ENCODE measurements around the gene VWA5A.

VWA5A gene

DNA sequence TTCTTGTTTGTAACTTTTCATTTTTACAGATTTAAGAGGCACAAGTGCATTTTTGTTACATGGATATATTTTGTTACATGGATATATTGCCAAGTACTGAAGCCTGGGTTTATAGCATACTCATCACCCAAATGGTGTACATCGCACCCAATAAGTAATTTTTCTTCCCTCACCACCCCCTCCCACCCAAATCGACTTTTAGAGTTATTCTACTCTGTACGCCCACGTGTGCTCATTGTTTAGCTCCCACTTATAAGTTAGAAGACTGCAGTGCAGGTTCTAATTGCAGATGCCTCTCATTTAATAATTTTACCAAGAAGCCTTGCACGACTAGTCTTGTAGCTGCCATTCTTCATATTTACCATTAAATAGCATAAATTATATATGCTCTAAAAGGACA lies 20.5 kb upstream of the VWA5A start:
- no peaks in the 10 kb centered on the region for H3K4me1 ChIP-seq (ENCODE audit: insufficient read depth, insufficient read length)
- H3K4me3 ChIP-seq (ENCODE audit: insufficient read length, low read depth), result no peak overlapping the region
- H3K9ac ChIP-seq (ENCODE audit: insufficient read length, low read depth), result no peak overlapping the region
- no peaks in the 10 kb centered on the region for H3K9me3 ChIP-seq (ENCODE audit: insufficient read depth, low read length)
- no peaks in the 10 kb centered on the region for H3K36me3 ChIP-seq (ENCODE audit: insufficient read depth, insufficient read length, low read length)
- no peak for DNase-seq (ENCODE audit: low read depth, low spot score)
- TF ChIP-seq ZNF274 (IDR thresholded peaks at IDR 0.05; ENCODE audit: low read depth, low read length), result no peak
- no peak for TF ChIP-seq YY1 (IDR thresholded peaks at IDR 0.05; ENCODE audit: insufficient read depth, insufficient read length)
- no peak for TF ChIP-seq SUZ12 (IDR thresholded peaks at IDR 0.05; ENCODE audit: extremely low read depth, insufficient read depth, insufficient read length)
- H3K27me3 ChIP-seq (ENCODE audit: insufficient read depth, insufficient read length), result no peaks in the 10 kb centered on the region

- H3K4me1 ChIP-seq (ENCODE audit: insufficient read depth, insufficient read length), result no peaks in the 10 kb centered on the region
- no peaks in the 10 kb centered on the region for H3K9me3 ChIP-seq (ENCODE audit: insufficient read depth, low read length)
- H3K27me3 ChIP-seq (ENCODE audit: insufficient read depth, insufficient read length), result no peaks in the 10 kb centered on the region
- no peak overlapping the region for H3K4me3 ChIP-seq (ENCODE audit: insufficient read length, low read depth)
- no peaks in the 10 kb centered on the region for H3K36me3 ChIP-seq (ENCODE audit: insufficient read depth, insufficient read length, low read length)
- no peak for DNase-seq (ENCODE audit: low read depth, low spot score)
- H3K9ac ChIP-seq (ENCODE audit: insufficient read length, low read depth), result no peak overlapping the region
- TF ChIP-seq SUZ12 (IDR thresholded peaks at IDR 0.05; ENCODE audit: extremely low read depth, insufficient read depth, insufficient read length) (no peak), ZNF274 (IDR thresholded peaks at IDR 0.05; ENCODE audit: low read depth, low read length) (no peak), YY1 (IDR thresholded peaks at IDR 0.05; ENCODE audit: insufficient read depth, insufficient read length) (no peak)
These were observed 18.9 kb upstream of the VWA5A start for GRCh38 chr11:124096364-124096763.

DNA sequence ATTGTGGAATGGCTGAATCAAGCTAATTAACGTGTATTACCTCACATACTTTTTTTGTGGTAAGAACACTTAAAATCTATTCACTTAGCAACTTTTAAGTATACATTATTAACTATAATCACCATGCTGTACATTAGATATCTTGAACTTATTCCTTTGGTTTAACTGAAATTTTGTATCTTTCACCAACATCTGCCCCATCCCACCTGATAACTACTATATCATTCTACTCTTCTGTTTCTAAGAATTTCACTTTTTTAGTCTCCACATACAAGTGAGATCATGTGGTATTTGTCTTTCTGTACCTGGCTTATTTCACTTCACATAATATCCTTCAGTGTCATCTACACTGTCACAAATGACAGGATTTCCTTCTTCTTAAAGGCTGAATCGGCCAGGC lies 17.1 kb upstream of the VWA5A start:
- Histone ChIP-seq H3K9me3 (ENCODE audit: insufficient read depth, low read length) (no peaks in the 10 kb centered on the region), H3K36me3 (ENCODE audit: insufficient read depth, insufficient read length, low read length) (no peaks in the 10 kb centered on the region), H3K4me3 (ENCODE audit: insufficient read length, low read depth) (no peak overlapping the region), H3K9ac (ENCODE audit: insufficient read length, low read depth) (no peak overlapping the region), H3K4me1 (ENCODE audit: insufficient read depth, insufficient read length) (no peaks in the 10 kb centered on the region), H3K27me3 (ENCODE audit: insufficient read depth, insufficient read length) (no peaks in the 10 kb centered on the region)
- TF ChIP-seq YY1 (IDR thresholded peaks at IDR 0.05; ENCODE audit: insufficient read depth, insufficient read length), result no peak
- TF ChIP-seq ZNF274 (IDR thresholded peaks at IDR 0.05; ENCODE audit: low read depth, low read length), result no peak
- TF ChIP-seq SUZ12 (IDR thresholded peaks at IDR 0.05; ENCODE audit: extremely low read depth, insufficient read depth, insufficient read length), result no peak
- DNase-seq (ENCODE audit: low read depth, low spot score), result no peak

- H3K4me3 ChIP-seq (ENCODE audit: insufficient read length, low read depth), result no peak overlapping the region
- H3K4me1 ChIP-seq (ENCODE audit: insufficient read depth, insufficient read length), result no peaks in the 10 kb centered on the region
- H3K9ac ChIP-seq (ENCODE audit: insufficient read length, low read depth), result no peak overlapping the region
- TF ChIP-seq ZNF274 (IDR thresholded peaks at IDR 0.05; ENCODE audit: low read depth, low read length), result no peak
- TF ChIP-seq SUZ12 (IDR thresholded peaks at IDR 0.05; ENCODE audit: extremely low read depth, insufficient read depth, insufficient read length), result no peak
- TF ChIP-seq YY1 (IDR thresholded peaks at IDR 0.05; ENCODE audit: insufficient read depth, insufficient read length), result no peak
- no peaks in the 10 kb centered on the region for H3K27me3 ChIP-seq (ENCODE audit: insufficient read depth, insufficient read length)
- H3K36me3 ChIP-seq (ENCODE audit: insufficient read depth, insufficient read length, low read length), result no peaks in the 10 kb centered on the region
- H3K9me3 ChIP-seq (ENCODE audit: insufficient read depth, low read length), result no peaks in the 10 kb centered on the region
- DNase-seq (ENCODE audit: low read depth, low spot score), result no peak
These were observed 13.5 kb upstream of the VWA5A start for GRCh38 chr11:124101737-124102136.

DNA sequence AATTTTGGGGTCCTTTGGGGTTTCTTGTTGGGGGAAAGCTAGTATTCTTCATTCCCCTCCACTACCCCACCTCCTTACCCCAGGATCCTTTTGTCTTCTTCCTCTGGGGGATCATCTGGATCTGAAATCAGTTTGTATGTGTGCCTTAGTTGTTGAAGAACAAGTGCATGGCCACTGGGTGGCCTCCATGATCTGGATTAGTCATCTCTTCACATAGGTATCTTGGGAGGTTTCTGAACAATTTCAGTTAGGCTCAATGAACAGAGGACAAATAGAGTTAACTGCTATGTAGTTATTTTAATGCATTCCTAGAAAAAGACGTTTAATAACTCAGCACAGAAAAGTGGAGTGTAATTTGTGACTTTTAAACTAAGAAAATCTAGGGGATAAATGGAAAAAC lies 7.1 kb upstream of the VWA5A start:
- no peak overlapping the region for H3K4me3 ChIP-seq (ENCODE audit: insufficient read length, low read depth)
- no peak for TF ChIP-seq SUZ12 (IDR thresholded peaks at IDR 0.05; ENCODE audit: extremely low read depth, insufficient read depth, insufficient read length)
- TF ChIP-seq YY1 (IDR thresholded peaks at IDR 0.05; ENCODE audit: insufficient read depth, insufficient read length), result no peak
- no peak for TF ChIP-seq ZNF274 (IDR thresholded peaks at IDR 0.05; ENCODE audit: low read depth, low read length)
- H3K4me1 ChIP-seq (ENCODE audit: insufficient read depth, insufficient read length), result no peaks in the 10 kb centered on the region
- no peaks in the 10 kb centered on the region for H3K27me3 ChIP-seq (ENCODE audit: insufficient read depth, insufficient read length)
- H3K36me3 ChIP-seq (ENCODE audit: insufficient read depth, insufficient read length, low read length), result no peaks in the 10 kb centered on the region
- H3K9me3 ChIP-seq (ENCODE audit: insufficient read depth, low read length), result no peaks in the 10 kb centered on the region
- peak; percentile 33 for DNase-seq (ENCODE audit: low read depth, low spot score)
- no peak overlapping the region for H3K9ac ChIP-seq (ENCODE audit: insufficient read length, low read depth)

GRCh38 chr11:124109377-124109776 lies 5.9 kb upstream of the VWA5A start:
- Histone ChIP-seq H3K36me3 (ENCODE audit: insufficient read depth, insufficient read length, low read length) (no peaks in the 10 kb centered on the region), H3K4me3 (ENCODE audit: insufficient read length, low read depth) (no peak overlapping the region), H3K9ac (ENCODE audit: insufficient read length, low read depth) (no peak overlapping the region), H3K4me1 (ENCODE audit: insufficient read depth, insufficient read length) (no peaks in the 10 kb centered on the region), H3K9me3 (ENCODE audit: insufficient read depth, low read length) (no peaks in the 10 kb centered on the region), H3K27me3 (ENCODE audit: insufficient read depth, insufficient read length) (no peaks in the 10 kb centered on the region)
- TF ChIP-seq SUZ12 (IDR thresholded peaks at IDR 0.05; ENCODE audit: extremely low read depth, insufficient read depth, insufficient read length) (no peak), YY1 (IDR thresholded peaks at IDR 0.05; ENCODE audit: insufficient read depth, insufficient read length) (no peak), ZNF274 (IDR thresholded peaks at IDR 0.05; ENCODE audit: low read depth, low read length) (no peak)
- DNase-seq (ENCODE audit: low read depth, low spot score), result no peak

DNA sequence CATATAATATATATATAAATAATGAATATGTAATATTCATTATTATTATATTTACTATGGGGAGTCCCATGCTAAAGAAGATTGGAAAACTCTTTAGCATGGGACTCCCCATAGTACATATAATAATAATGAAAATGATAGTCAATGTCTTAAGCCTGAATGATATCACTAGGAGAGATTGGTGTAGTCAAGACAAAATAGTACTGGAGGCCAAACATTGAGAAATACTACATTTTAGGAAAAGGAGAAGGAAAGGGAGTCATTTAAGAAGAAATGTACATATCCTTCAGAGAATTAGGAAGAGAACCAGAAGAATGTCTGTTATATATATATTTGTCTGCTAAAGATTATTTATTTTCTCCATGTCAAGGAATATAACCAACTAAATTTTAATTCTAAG lies 5.0 kb upstream of the VWA5A start:
- no peaks in the 10 kb centered on the region for H3K27me3 ChIP-seq (ENCODE audit: insufficient read depth, insufficient read length)
- H3K36me3 ChIP-seq (ENCODE audit: insufficient read depth, insufficient read length, low read length), result no peaks in the 10 kb centered on the region
- H3K4me1 ChIP-seq (ENCODE audit: insufficient read depth, insufficient read length), result no peaks in the 10 kb centered on the region
- H3K9ac ChIP-seq (ENCODE audit: insufficient read length, low read depth), result no peak overlapping the region
- DNase-seq (ENCODE audit: low read depth, low spot score), result no peak
- H3K4me3 ChIP-seq (ENCODE audit: insufficient read length, low read depth), result no peak overlapping the region
- TF ChIP-seq YY1 (IDR thresholded peaks at IDR 0.05; ENCODE audit: insufficient read depth, insufficient read length) (no peak), ZNF274 (IDR thresholded peaks at IDR 0.05; ENCODE audit: low read depth, low read length) (no peak), SUZ12 (IDR thresholded peaks at IDR 0.05; ENCODE audit: extremely low read depth, insufficient read depth, insufficient read length) (no peak)
- no peaks in the 10 kb centered on the region for H3K9me3 ChIP-seq (ENCODE audit: insufficient read depth, low read length)

DNA sequence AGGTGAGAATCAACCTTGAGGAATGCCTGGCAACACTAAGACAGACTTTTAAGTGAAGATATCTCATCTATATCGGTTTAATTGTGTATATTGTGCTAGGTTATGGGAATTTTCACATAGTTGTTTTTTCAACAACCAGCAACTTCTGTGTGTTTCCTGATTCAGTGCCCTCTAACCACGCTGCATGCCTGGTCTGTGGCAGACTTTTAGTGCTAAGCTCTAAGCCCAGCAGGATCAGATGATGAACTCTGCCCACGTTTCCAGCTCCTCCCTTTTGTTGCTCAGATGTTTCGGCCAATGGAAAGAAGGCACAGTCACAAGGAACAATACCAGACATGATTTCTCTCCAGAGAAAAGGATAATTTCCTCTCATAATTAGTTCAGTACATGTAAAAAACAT lies 1.4 kb upstream of the VWA5A start:
- H3K27me3 ChIP-seq (ENCODE audit: insufficient read depth, insufficient read length), result no peaks in the 10 kb centered on the region
- H3K9me3 ChIP-seq (ENCODE audit: insufficient read depth, low read length), result no peaks in the 10 kb centered on the region
- H3K4me1 ChIP-seq (ENCODE audit: insufficient read depth, insufficient read length), result no peaks in the 10 kb centered on the region
- DNase-seq (ENCODE audit: low read depth, low spot score), result no peak
- TF ChIP-seq SUZ12 (IDR thresholded peaks at IDR 0.05; ENCODE audit: extremely low read depth, insufficient read depth, insufficient read length) (no peak), YY1 (IDR thresholded peaks at IDR 0.05; ENCODE audit: insufficient read depth, insufficient read length) (no peak), ZNF274 (IDR thresholded peaks at IDR 0.05; ENCODE audit: low read depth, low read length) (no peak)
- no peak overlapping the region for H3K9ac ChIP-seq (ENCODE audit: insufficient read length, low read depth)
- H3K36me3 ChIP-seq (ENCODE audit: insufficient read depth, insufficient read length, low read length), result peaks cover 16% of the 10 kb centered on the region
- H3K4me3 ChIP-seq (ENCODE audit: insufficient read length, low read depth), result no peak overlapping the region
